Muscle of leg (tissue), 11 donors: ENCODE measurements around the gene LSM10. TPM values are rescaled to one million over a fixed set of nuclear protein-coding genes. Genes with fewer than 3 reads are reported as not detected.
A peak's percentile ranks its signal among the peaks of the same experiment; 100 is the strongest.

ENCODE experiments used
- DNase-seq: peaks from one replicate; pipeline ENCODE4 v3.0.0; 2013
- H3K27ac ChIP-seq: one replicate; pipeline ENCODE4 v1.5.1; 2013; ENCODE audit warnings: mild to moderate bottlenecking, low read length, control low read depth
- H3K27me3 ChIP-seq: one replicate; pipeline ENCODE4 v1.6.1; 2013; ENCODE audit warnings: low read length; ENCODE audit not compliant: control insufficient read depth, insufficient read depth
- H3K36me3 ChIP-seq: one replicate; pipeline ENCODE4 v1.6.1; 2013; ENCODE audit warnings: low read length; ENCODE audit not compliant: control insufficient read depth, insufficient read depth
- H3K4me1 ChIP-seq: one replicate; pipeline ENCODE4 v1.6.1; 2013; ENCODE audit warnings: low read length; ENCODE audit not compliant: control insufficient read depth, insufficient read depth
- H3K4me3 ChIP-seq: one replicate; pipeline ENCODE4 v1.5.1; 2013; ENCODE audit warnings: low read length, control low read depth
- H3K9me3 ChIP-seq: replicated peaks from 2 replicates; pipeline ENCODE4 v1.6.1; 2013; ENCODE audit warnings: low read depth, low read length; ENCODE audit not compliant: control insufficient read depth
- WGBS: methylation state at CpG from one replicate; pipeline ENCODE4 v1.1.5; 2013; ENCODE audit warnings: missing lambda C conversion rate; ENCODE audit not compliant: insufficient coverage; 5-methylcytosine and 5-hydroxymethylcytosine counted together
- polyA plus RNA-seq, 8 donors: library from polyadenylated mRNA; unstranded; fragments of 120-200 nt; gene quantifications; one replicate each; pipeline versions ENCODE4 v1.2.1 to v1.2.3, GENCODE V29; 2013; ENCODE audit warnings: inconsistent platforms in 1 of 8, low replicate concordance in 1 of 8; ENCODE audit not compliant: insufficient read length in 8 of 8, insufficient read depth in 1 of 8
- total RNA-seq: library from RNA; stranded (reverse); fragments of 120-200 nt; gene quantifications from one replicate; pipeline ENCODE4 v1.2.4, GENCODE V29; 2013

LSM10 gene
- total and polyA plus RNA-seq, 9 donors, result 5.2 to 26.4 (median 24.5) TPM

- no CpG with 5 or more reads among the region's 1 CpG for WGBS
- H3K4me3 ChIP-seq, result no peak overlapping the region
- no peak overlapping the region for H3K27ac ChIP-seq
- H3K36me3 ChIP-seq, result peaks cover 18% of the 10 kb centered on the region
- no peaks in the 10 kb centered on the region for H3K27me3 ChIP-seq
- H3K4me1 ChIP-seq, result no peaks in the 10 kb centered on the region
- no peak for DNase-seq
- no peaks in the 10 kb centered on the region for H3K9me3 ChIP-seq
These were observed 39.1 kb upstream of the LSM10 start for GRCh38 chr1:36436821-36437220.

GRCh38 chr1:36433102-36433501 is 35.4 kb upstream of the LSM10 start:
- H3K4me1 ChIP-seq, result no peaks in the 10 kb centered on the region
- H3K27me3 ChIP-seq, result no peaks in the 10 kb centered on the region
- H3K36me3 ChIP-seq, result peaks cover 24% of the 10 kb centered on the region
- WGBS, result 50% methylated on average over 1 of the region's 1 CpG
- H3K4me3 ChIP-seq, result no peak overlapping the region
- DNase-seq, result no peak
- no peaks in the 10 kb centered on the region for H3K9me3 ChIP-seq
- no peak overlapping the region for H3K27ac ChIP-seq

- no CpG with 5 or more reads among the region's 4 CpGs for WGBS
- H3K4me3 ChIP-seq, result no peak overlapping the region
- H3K27me3 ChIP-seq, result no peaks in the 10 kb centered on the region
- H3K9me3 ChIP-seq, result no peaks in the 10 kb centered on the region
- peaks cover 24% of the 10 kb centered on the region for H3K36me3 ChIP-seq
- H3K4me1 ChIP-seq, result no peaks in the 10 kb centered on the region
- no peak overlapping the region for H3K27ac ChIP-seq
- DNase-seq, result no peak
These were observed 34.9 kb upstream of the LSM10 start for GRCh38 chr1:36432616-36433015.

DNA sequence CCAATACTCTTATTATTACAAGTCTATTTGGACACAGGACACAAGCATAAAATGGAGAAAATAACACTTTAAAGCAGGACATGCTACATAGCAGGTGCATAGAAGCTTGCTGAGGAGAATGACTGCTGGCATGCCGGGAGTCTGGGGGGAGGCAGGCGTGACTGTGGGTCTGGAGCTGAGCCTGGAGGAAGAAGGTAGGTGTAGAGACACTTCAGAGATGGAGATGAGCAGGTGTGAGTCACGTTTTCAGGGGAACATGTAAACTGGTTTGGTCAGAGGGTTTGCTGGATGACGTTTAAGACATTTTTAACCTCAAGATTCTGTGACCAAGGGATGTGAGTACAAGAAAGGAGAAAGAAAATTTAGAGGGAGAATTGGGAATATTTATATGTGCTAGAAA is 28.1 kb upstream of the LSM10 start:
- no peak overlapping the region for H3K4me3 ChIP-seq
- peaks cover 21% of the 10 kb centered on the region for H3K36me3 ChIP-seq
- DNase-seq, result no peak
- H3K9me3 ChIP-seq, result no peaks in the 10 kb centered on the region
- 59% methylated on average over 4 of the region's 4 CpGs for WGBS
- no peaks in the 10 kb centered on the region for H3K27me3 ChIP-seq
- H3K4me1 ChIP-seq, result no peaks in the 10 kb centered on the region
- H3K27ac ChIP-seq, result no peak overlapping the region

- no peak overlapping the region for H3K27ac ChIP-seq
- no peaks in the 10 kb centered on the region for H3K9me3 ChIP-seq
- peaks cover 30% of the 10 kb centered on the region for H3K36me3 ChIP-seq
- no peak overlapping the region for H3K4me3 ChIP-seq
- no peaks in the 10 kb centered on the region for H3K4me1 ChIP-seq
- no peaks in the 10 kb centered on the region for H3K27me3 ChIP-seq
- DNase-seq, result no peak
- 89% methylated on average over 3 of the region's 7 CpGs for WGBS
These were observed 23.9 kb upstream of the LSM10 start for GRCh38 chr1:36421649-36422048.

GRCh38 chr1:36420836-36421317 is 23.2 kb upstream of the LSM10 start:
- WGBS, result 10% methylated on average over 13 of the region's 13 CpGs
- Histone ChIP-seq H3K4me3 (no peak overlapping the region), H3K4me1 (no peaks in the 10 kb centered on the region), H3K27ac (no peak overlapping the region), H3K36me3 (peaks cover 30% of the 10 kb centered on the region), H3K27me3 (no peaks in the 10 kb centered on the region), H3K9me3 (no peaks in the 10 kb centered on the region)
- DNase-seq, result peak; percentile 89

DNA sequence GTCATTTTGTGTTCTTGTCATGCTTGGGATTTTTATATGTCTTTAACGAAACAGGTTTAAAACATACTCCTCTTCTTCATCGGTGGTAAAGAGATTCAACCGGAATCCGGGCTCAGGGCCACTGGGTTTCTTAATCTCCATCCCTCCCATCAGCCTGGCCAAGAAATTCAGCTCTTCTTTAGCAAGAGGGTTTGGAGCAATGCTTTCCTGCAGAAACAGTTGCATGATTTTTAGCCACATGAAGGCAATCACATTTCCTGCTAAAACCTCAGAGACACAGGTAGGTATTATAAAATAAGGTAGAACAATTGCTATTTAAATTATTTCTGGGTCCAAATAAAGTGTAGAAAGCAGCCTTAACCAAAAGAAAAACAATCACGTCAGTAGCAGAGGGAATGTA is 22.7 kb upstream of the LSM10 start:
- H3K27ac ChIP-seq, result no peak overlapping the region
- peak; percentile 61 for DNase-seq

DNA sequence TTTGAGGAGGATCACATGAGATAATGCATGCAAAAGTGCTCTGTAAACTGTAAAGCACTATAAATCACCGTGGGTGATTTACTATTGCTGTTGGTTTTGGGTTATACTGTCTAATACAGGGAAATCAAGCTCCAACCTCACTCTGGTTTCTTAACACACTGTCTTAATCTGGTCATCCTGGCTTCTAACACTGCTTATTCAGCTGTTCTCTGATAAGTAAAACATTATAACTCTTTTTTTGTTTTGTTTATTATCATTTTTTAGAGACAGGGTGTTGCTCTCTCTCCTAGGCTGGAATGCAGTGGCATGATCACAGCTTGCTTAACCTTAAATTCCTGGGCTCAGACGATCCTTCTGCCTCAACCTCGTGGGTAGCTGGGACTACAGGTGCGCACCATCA is 21.9 kb upstream of the LSM10 start:
- no peak for DNase-seq

More for the DNA sequence above, 22.7 kb upstream of the LSM10 start:
- Histone ChIP-seq H3K4me3 (no peak overlapping the region), H3K9me3 (no peaks in the 10 kb centered on the region), H3K36me3 (peaks cover 30% of the 10 kb centered on the region), H3K4me1 (no peaks in the 10 kb centered on the region), H3K27me3 (no peaks in the 10 kb centered on the region)
- WGBS, result 20% methylated on average over 3 of the region's 5 CpGs

GRCh38 chr1:36419140-36419539 is 21.4 kb upstream of the LSM10 start:
- H3K9me3 ChIP-seq, result no peaks in the 10 kb centered on the region
- no peak for DNase-seq
- H3K36me3 ChIP-seq, result peaks cover 27% of the 10 kb centered on the region
- no peaks in the 10 kb centered on the region for H3K4me1 ChIP-seq
- H3K27me3 ChIP-seq, result no peaks in the 10 kb centered on the region
- 79% methylated on average over 1 of the region's 3 CpGs for WGBS
- no peak overlapping the region for H3K4me3 ChIP-seq
- no peak overlapping the region for H3K27ac ChIP-seq

More for the DNA sequence above, 21.9 kb upstream of the LSM10 start:
- Histone ChIP-seq H3K27ac (no peak overlapping the region), H3K27me3 (no peaks in the 10 kb centered on the region), H3K4me3 (no peak overlapping the region), H3K36me3 (peaks cover 30% of the 10 kb centered on the region), H3K9me3 (no peaks in the 10 kb centered on the region), H3K4me1 (no peaks in the 10 kb centered on the region)
- WGBS, result 72% methylated on average over 3 of the region's 4 CpGs

DNA sequence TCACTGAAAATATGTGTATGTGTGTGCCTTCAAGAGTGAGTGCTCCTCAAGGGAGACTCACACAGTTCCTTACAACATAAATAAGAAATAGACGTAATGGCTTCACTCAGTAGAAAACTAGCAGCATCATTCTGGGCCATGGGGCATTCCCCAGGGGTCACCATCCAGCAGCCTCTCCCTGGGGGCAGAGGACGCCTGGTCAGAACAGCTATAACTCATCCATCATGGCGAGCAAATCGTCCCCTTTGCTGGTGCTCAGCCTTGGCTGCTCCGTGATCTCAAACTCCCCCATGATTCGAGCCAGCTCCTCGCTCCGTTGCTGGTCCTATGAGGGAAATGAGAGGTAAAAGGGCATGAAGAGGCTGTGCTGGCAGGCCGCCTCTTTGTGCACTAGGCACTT is 20.2 kb upstream of the LSM10 start:
- peaks cover 22% of the 10 kb centered on the region for H3K36me3 ChIP-seq
- H3K27me3 ChIP-seq, result no peaks in the 10 kb centered on the region
- 81% methylated on average over 6 of the region's 9 CpGs for WGBS
- no peak overlapping the region for H3K27ac ChIP-seq
- DNase-seq, result no peak
- no peak overlapping the region for H3K4me3 ChIP-seq
- H3K4me1 ChIP-seq, result no peaks in the 10 kb centered on the region
- H3K9me3 ChIP-seq, result no peaks in the 10 kb centered on the region

DNA sequence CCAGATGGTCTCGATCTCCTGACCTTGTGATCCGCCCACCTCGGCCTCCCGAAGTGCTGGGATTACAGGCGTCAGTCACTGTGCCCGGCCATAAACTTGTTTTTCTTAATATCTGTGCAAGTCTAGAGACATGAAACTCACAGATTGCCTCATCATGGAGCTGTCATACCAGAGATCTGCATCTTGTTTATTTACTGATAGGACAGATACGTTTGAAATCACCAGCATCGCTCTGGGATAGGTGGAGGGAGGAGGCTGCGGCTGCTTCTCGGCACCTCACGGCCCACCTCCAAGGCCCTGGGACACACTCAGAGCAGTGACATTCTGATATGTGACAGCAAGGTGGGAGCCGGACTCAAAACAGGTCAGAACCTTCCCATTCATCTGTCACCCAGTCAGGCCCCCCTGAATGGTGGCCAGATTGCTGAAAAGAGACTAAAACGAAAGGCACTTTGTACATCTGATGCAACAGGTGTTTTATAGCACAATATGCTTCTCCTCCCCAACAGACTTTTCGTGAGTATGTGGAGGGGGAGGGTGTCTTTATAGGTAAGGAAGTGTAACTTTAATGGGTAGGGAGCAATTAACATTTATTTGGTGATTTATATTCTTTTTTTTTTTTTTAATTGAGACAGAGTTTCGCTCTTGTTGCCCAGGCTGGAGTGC is 18.1 kb upstream of the LSM10 start:
- WGBS, result 77% methylated on average over 2 of the region's 15 CpGs
- H3K4me1 ChIP-seq, result no peaks in the 10 kb centered on the region
- H3K4me3 ChIP-seq, result no peak overlapping the region
- H3K27me3 ChIP-seq, result no peaks in the 10 kb centered on the region
- H3K9me3 ChIP-seq, result no peaks in the 10 kb centered on the region
- H3K27ac ChIP-seq, result no peak overlapping the region
- peaks cover 10% of the 10 kb centered on the region for H3K36me3 ChIP-seq
- no peak for DNase-seq
